Panc1 (cell line): ENCODE measurements around the gene LAMA1.

Experiments
- POLR2AphosphoS5 ChIP-seq: IDR thresholded peaks from 2 replicates; pipeline ENCODE4 v1.6.1; 2012; ENCODE audit warnings: mild to moderate bottlenecking, low read depth, low read length, moderate library complexity
- SIN3A ChIP-seq: IDR thresholded peaks from 2 replicates; pipeline ENCODE4 v1.6.1; 2012; ENCODE audit warnings: low read depth, mild to moderate bottlenecking, low read length, moderate library complexity, borderline replicate concordance; ENCODE audit not compliant: insufficient read depth
- TCF7L2 ChIP-seq: IDR thresholded peaks from 2 replicates; pipeline ENCODE4 v1.6.1; 2011; ENCODE audit warnings: mild to moderate bottlenecking, low read depth, low read length, inconsistent platforms
- TF ChIP-seq, protein P1 (sequence below): fragments of 450-650 bp; IDR thresholded peaks from 2 replicates; pipeline ENCODE4 v1.5.1; 2017; ENCODE audit warnings: mild to moderate bottlenecking
- TF ChIP-seq, protein P2 (sequence below), 2 experiments: IDR thresholded peaks; 2 replicates each; pipeline ENCODE4 v1.6.1; 2011 to 2012; ENCODE audit warnings: low read depth in 2 of 2, control low read depth in 1 of 2, low read length in 1 of 2, mild to moderate bottlenecking in 1 of 2, moderate library complexity in 1 of 2; ENCODE audit not compliant: insufficient read depth in 1 of 2

DNA sequence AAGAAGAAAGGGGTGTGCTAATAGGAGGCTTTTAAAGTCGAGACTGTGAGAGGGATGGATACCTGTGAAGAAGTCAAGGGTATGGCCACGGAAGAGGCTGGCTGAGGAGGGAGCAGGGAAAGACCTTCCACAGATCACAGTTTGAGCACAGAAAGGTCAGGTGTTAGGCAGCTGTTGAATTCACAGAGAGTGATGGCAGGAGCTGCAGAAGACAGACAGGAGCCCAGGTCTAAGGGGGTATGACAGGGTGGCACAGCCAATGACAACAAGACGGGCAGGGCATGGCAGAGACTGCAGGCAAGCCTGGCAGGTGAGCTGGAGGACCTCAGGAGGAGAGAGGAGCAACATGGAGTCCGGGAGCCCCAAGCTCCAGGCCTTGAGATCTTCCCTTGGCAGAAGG, 163.1 kb downstream of the LAMA1 start:
- no peak for TF ChIP-seq SIN3A
- TF ChIP-seq, protein P1, sequence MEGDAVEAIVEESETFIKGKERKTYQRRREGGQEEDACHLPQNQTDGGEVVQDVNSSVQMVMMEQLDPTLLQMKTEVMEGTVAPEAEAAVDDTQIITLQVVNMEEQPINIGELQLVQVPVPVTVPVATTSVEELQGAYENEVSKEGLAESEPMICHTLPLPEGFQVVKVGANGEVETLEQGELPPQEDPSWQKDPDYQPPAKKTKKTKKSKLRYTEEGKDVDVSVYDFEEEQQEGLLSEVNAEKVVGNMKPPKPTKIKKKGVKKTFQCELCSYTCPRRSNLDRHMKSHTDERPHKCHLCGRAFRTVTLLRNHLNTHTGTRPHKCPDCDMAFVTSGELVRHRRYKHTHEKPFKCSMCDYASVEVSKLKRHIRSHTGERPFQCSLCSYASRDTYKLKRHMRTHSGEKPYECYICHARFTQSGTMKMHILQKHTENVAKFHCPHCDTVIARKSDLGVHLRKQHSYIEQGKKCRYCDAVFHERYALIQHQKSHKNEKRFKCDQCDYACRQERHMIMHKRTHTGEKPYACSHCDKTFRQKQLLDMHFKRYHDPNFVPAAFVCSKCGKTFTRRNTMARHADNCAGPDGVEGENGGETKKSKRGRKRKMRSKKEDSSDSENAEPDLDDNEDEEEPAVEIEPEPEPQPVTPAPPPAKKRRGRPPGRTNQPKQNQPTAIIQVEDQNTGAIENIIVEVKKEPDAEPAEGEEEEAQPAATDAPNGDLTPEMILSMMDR = no peak
- no peak for TF ChIP-seq POLR2AphosphoS5
- TF ChIP-seq, protein P2, sequence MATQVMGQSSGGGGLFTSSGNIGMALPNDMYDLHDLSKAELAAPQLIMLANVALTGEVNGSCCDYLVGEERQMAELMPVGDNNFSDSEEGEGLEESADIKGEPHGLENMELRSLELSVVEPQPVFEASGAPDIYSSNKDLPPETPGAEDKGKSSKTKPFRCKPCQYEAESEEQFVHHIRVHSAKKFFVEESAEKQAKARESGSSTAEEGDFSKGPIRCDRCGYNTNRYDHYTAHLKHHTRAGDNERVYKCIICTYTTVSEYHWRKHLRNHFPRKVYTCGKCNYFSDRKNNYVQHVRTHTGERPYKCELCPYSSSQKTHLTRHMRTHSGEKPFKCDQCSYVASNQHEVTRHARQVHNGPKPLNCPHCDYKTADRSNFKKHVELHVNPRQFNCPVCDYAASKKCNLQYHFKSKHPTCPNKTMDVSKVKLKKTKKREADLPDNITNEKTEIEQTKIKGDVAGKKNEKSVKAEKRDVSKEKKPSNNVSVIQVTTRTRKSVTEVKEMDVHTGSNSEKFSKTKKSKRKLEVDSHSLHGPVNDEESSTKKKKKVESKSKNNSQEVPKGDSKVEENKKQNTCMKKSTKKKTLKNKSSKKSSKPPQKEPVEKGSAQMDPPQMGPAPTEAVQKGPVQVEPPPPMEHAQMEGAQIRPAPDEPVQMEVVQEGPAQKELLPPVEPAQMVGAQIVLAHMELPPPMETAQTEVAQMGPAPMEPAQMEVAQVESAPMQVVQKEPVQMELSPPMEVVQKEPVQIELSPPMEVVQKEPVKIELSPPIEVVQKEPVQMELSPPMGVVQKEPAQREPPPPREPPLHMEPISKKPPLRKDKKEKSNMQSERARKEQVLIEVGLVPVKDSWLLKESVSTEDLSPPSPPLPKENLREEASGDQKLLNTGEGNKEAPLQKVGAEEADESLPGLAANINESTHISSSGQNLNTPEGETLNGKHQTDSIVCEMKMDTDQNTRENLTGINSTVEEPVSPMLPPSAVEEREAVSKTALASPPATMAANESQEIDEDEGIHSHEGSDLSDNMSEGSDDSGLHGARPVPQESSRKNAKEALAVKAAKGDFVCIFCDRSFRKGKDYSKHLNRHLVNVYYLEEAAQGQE (IDR thresholded peaks at IDR 0.05; ENCODE audit: insufficient read depth in 1 of 2, low read depth in 2 of 2, low read length in 1 of 2) = no peak
- TF ChIP-seq TCF7L2 = no peak
